ENCODE data around the gene PCDHGA1.

PCDHGA1 gene

GRCh38 chr5:141560151-141560550 is 229.8 kb downstream of the PCDHGA1 start (continued):
- no peak for TF ChIP-seq ZBTB10 (tag by site-specific recombination; IDR thresholded peaks at IDR 0.05)
- no peak for TF ChIP-seq EGR2 (tag by site-specific recombination; IDR thresholded peaks at IDR 0.05; ENCODE audit: low read depth)
- TF ChIP-seq RBAK (tag by site-specific recombination; IDR thresholded peaks at IDR 0.05), result no peak

GRCh38 chr5:141560725-141561483 is 230.6 kb downstream of the PCDHGA1 start:
- H3K9me3 ChIP-seq (ENCODE audit: control insufficient read depth, insufficient read depth, low read depth, low read length), result no peaks in the 10 kb centered on the region
- TF ChIP-seq SP3 (tag by site-specific recombination; IDR thresholded peaks at IDR 0.05), result 0 out of 2 replicates have a peak, but pooled peaks have one; percentile 18
- no peak for TF ChIP-seq SP7 (tag by site-specific recombination; IDR thresholded peaks at IDR 0.05)
- TF ChIP-seq CTCF (tag by site-specific recombination; IDR thresholded peaks at IDR 0.05), result peak; percentile 36; the same call in 1 of the 2 replicates
- peak; percentile 7; the same call in 1 of the 2 replicates for TF ChIP-seq ZNF654 (tag by site-specific recombination; IDR thresholded peaks at IDR 0.05; ENCODE audit: low read depth)
- TF ChIP-seq ZNF585B (tag by site-specific recombination; IDR thresholded peaks at IDR 0.05), result peak; percentile 55
- TF ChIP-seq ZNF280C (tag by site-specific recombination; IDR thresholded peaks at IDR 0.05), result no peak
- TF ChIP-seq ZNF664 (tag by site-specific recombination; IDR thresholded peaks at IDR 0.05), result no peak
- TF ChIP-seq ZNF514 (tag by site-specific recombination; IDR thresholded peaks at IDR 0.05), result no peak
- no peak for TF ChIP-seq ZNF555 (tag by site-specific recombination; conservative IDR thresholded peaks at IDR 0.05)
- TF ChIP-seq ZNF391 (tag by site-specific recombination; IDR thresholded peaks at IDR 0.05; ENCODE audit: borderline replicate concordance, low read depth), result no peak
- ChIA-PET POLR2A (no interaction called here), CTCF (interaction anchor here (0.7 to 5.4 kb wide), 10 partner anchors 11 to 337 kb away, joined by 3 to 116 read pairs (median 4); partner anchors contain the start of genes PCDHGA11, PCDHGA6, PCDHGB3 and PCDHGB5)
- H3K27ac ChIP-seq (ENCODE audit: extremely low read depth, low read depth, low read length), result no peak overlapping the region
- peaks cover 8 to 55% of the 10 kb centered on the region in 2 experiments for H3K36me3 ChIP-seq (ENCODE audit: control insufficient read depth in 2 of 2, insufficient read depth in 1 of 2, low read length in 2 of 2)
- no peak overlapping the region for H3K4me3 ChIP-seq (ENCODE audit: low read depth, low read length)
- H3K4me1 ChIP-seq (ENCODE audit: control insufficient read depth, insufficient read depth, low read length), result no peaks in the 10 kb centered on the region
